Stimulated activated CD4-positive, alpha-beta T cell treated with anti-CD3 and anti-CD28 coated beads, Interleukin-4, amount 100 ng/mL, for 4 hours (primary cell): ENCODE results near the gene CDH15.
"Not testable (repeated sequence)": the region's sequence is repeated elsewhere in the genome, so short reads cannot be mapped to it uniquely, and the experiment has no call there.

Experiments
- DNase-seq, 2 experiments: peaks; one replicate each; pipeline ENCODE4 v3.0.0-alpha.2; 2020

CDH15 gene

DNA sequence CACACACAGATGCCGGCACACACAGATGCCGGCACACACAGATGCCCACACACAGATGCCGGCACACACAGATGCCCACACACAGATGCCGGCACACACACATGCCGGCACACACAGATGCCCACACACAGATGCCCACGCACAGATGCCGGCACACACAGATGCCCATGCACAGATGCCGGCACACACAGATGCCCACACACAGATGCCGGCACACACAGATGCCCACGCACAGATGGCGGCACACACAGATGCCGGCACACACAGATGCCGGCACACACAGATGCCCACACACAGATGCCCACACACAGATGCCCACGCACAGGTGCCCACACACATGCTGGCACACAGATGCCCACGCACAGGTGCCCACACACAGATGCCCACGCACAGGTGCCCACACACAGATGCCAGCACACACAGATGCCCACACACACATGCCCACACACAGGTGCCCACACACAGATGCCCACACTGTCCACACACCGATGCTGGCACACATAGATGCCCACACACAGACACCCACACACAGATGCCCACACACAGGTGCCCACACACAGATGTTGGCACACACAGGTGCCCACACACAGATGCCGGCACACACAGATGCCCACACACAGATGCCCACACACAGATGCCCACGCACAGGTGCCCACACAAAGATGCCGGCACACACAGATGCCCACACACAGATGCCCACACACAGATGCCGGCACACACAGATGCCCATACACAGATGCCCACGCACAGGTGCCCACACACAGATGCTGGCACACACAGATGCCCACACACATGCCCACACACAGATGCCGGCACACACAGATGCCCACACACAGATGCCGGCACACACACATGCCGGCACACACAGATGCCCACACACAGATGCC is 17.2 kb downstream of the CDH15 start:
- not testable (repeated sequence) for DNase-seq

DNA sequence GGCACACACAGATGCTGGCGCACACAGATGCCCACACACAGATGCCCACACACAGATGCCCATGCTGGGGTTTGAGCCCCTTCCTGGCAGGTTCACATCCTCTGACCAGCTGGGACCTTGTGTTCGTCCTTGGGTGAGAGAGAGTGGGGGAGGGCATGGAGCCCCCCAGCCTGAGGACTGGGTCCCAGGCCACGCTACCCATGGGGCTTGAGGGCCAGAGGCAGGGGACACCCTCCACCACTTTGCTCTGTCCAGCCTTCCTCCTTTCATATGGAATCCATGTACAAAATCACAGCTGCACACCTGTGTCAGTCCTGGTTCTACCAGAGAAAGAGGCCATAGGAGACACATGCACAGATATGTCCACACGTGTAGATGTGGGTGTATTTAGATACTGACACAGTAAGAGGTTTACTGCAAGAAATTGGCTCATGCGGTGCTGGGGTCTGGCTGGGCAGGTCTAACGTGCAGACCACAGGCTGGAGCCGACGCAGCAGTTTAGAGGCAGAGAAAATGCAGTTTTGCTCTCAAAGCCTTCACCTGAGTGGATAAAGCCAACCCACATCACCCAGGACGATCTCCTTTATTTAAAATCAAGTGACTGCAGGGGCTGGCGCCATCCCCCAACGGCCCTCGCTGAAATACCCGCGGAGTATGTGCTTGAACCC is 17.9 kb downstream of the CDH15 start:
- no peak for DNase-seq

DNA sequence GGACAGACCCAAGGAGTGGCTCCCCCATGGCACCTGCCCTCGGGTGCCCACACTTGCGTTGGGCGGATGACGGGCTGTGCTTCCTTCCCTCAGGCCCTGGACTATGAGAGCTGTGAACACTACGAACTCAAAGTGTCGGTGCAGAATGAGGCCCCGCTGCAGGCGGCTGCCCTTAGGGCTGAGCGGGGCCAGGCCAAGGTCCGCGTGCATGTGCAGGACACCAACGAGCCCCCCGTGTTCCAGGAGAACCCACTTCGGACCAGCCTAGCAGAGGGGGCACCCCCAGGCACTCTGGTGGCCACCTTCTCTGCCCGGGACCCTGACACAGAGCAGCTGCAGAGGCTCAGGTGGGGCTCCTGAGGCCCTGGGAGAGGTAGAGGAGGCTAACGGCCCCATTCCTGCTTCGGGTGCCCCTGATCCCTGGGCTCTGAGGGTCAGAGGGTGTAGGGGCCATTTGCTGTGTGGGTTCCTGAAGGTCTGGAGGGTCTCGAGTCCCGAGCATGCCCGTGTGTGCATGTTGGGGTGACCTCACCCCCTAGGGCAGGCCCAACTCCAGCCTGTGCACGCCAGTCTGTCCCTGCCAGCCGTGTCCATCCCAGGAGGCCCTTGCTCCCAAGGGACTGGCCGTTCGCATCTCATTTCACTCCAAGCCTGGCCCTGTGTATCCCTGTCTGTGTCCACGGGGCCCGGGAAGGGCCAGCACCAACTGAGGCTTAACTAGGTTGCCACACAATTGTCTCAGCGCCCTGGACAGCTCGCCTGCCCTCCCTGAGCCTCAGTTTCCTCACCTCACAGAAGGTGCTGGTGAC is 18.8 kb downstream of the CDH15 start:
- no peak for DNase-seq

DNA sequence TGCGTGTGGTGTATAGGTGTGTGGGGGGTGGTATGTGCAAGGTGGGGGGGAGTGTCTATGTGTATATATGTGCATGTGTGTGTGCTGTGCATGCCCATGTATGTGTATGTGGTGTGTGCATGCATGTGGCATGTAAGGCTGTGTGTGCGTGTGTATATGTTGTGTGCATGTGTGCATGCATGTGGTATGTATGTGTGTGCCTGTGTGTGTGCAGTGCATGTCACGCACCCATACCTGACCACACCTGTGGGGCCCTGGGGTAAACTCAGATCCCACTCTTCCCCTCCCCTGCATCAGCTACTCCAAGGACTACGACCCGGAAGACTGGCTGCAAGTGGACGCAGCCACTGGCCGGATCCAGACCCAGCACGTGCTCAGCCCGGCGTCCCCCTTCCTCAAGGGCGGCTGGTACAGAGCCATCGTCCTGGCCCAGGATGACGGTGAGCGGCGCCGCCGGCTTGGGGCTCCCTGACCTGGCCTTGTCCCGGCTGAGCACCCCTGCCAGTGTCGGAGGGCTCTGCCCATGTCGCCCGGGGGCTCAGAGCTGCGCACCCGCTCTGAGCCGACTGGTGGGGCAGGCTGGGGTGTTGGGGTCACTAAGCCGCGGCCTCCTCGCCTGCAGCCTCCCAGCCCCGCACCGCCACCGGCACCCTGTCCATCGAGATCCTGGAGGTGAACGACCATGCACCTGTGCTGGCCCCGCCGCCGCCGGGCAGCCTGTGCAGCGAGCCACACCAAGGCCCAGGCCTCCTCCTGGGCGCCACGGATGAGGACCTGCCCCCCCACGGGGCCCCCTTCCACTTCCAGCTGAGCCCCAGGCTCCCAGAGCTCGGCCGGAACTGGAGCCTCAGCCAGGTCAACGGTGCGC is 19.7 kb downstream of the CDH15 start:
- DNase-seq: no peak

DNA sequence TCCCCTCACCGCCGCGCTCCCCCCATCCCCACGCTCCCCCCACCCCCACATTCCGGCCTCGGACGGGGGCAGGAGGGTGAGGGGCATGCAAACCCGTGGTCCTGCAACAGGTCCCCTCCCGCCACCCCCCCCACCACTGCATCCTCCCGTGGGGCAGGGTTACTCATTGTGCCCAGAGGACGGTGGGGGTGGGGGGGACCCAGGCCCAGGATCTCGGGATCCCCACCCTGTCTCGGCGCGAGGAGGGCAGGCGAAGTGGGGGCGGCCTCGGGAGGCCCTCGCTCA is 20.3 kb downstream of the CDH15 start:
- DNase-seq: no peak

DNA sequence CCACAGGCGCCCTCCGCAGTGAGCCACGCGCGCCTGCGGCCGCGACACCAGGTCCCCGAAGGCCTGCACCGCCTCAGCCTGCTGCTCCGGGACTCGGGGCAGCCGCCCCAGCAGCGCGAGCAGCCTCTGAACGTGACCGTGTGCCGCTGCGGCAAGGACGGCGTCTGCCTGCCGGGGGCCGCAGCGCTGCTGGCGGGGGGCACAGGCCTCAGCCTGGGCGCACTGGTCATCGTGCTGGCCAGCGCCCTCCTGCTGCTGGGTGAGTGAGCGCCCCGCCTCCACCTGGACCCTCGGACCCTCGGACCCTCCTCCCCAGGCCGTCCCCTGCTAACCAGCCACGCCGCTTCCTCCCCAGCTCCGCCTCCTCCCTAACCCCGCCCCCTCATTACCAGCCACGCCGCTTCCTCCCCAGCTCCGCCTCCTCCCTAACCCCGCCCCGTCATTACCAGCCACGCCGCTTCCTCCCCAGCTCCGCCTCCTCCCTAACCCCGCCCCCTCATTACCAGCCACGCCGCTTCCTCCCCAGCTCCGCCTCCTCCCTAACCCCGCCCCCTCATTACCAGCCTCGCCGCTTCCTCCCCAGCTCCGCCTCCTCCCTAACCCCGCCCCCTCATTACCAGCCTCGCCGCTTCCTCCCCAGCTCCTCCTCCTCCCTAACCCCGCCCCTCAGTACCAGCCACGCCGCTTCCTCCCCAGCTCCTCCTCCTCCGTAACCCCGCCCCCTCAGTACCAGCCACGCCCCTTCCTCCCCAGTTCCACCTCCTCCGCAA is 20.8 kb downstream of the CDH15 start:
- peak; percentile 35 to 80 for DNase-seq

DNA sequence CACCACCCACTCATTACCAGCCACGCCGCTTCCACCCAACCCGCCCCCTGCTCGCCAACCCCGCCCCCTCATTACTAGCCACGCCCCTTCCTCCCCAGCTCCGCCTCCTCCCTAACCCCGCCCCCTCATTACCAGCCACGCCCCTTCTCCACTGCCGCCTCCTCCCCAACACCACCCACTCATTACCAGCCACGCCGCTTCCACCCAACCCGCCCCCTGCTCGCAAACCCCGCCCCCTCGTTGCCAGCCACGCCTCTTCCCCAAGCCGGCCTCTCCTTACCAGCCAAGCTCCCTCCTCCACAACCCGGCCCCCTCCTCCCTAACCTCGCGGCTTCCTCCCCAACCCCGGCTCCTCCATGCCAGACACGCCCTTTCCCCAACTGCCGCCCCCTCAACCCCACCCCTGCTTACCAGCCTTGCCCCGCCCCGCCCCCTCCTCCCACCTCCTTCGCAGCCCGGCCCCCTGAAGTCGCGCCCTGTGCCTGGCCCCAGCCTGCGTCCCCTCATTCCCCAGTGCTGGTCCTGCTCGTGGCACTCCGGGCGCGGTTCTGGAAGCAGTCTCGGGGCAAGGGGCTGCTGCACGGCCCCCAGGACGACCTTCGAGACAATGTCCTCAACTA is 21.5 kb downstream of the CDH15 start:
- peak; percentile 69 to 70 for DNase-seq

DNA sequence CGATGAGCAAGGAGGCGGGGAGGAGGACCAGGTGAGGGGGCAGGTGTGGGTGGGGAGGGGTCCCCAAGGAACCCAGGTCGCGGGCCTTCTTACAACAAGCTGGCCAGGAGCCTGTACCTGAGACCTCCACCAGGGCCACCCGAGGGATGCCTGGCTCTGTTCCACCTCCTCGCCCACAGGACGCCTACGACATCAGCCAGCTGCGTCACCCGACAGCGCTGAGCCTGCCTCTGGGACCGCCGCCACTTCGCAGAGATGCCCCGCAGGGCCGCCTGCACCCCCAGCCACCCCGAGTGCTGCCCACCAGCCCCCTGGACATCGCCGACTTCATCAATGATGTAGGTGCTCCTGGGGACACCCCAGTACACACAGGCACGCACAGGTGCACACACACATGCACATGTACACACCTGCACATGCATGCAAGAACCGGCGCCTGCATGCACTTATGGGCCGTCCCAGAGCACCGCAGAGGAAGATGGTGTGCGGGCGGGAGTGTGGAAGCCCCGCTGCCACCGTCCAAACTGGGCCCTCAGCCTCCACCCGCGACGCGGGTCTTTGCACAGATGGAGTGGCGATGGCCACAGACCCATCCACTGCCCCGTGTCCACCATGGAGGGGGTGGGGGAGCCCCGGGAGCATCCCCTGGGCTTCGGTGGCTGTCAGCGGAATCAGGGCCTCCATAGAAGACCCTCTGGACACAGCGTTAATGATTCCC is 22.2 kb downstream of the CDH15 start:
- DNase-seq: no peak

DNA sequence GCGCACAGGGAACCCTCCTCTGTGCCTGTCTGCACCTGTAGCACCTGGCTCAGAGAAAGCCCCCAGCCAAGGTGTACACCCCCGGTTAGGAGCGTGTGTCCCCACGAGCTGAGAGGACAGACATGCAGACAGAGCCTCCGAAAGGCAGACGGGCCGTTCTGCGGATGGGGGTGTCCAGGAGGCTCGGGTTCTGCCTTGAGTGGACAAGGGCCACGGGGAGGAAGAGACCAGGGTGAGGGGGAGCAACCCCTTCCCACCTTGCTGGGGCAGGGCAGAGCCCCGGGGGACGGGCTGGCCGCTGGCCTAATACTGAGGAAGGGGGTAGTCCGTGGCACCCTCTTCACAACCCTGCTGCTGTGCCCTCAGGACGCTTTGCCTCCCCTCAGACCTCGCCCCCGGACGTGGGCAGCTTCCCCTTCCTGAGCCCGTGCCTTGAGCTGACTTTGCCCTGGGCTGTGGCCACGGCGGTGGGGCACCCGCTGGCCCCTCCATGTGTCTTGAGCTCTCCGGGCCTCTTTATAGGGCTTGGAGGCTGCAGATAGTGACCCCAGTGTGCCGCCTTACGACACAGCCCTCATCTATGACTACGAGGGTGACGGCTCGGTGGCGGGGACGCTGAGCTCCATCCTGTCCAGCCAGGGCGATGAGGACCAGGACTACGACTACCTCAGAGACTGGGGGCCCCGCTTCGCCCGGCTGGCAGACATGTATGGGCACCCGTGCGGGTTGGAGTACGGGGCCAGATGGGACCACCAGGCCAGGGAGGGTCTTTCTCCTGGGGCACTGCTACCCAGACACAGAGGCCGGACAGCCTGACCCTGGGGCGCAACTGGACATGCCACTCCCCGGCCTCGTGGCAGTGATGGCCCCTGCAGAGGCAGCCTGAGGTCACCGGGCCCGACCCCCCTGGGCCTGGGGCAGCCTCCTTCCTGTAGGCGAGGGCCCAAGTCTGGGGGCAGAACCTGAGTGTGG is 23.1 kb downstream of the CDH15 start:
- DNase-seq: no peak

DNA sequence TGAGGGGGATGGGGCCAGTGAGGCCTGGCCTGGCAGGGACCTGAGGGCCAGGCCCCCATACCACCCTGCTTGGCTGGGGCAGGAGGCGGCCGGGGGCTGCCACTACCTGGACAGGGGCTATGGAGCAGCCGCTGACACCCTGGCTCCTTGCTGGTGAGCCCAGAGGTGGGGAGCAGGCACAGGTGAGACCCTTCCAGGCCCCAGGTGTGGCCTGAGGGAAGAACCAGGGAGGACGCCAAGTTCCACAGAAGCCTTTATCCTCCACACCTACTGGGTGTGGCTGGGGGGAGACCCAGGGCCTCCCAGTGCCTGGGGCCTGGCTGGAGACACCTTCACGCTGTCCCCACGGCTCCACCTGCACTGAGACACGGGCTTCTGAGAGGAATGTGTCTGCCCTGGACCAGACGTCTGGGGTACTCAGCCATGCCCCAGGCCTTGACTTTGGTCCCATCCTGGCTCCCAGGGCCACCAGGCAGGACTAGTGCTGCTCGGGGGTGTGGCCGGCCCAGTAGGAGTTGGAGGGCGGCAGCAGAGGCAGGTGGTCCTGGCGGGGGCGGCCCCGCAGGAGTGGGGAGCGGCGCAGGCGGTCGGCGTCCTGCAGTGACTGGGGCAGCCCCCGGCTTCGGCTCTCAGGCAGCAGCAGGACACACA is 24.1 kb downstream of the CDH15 start:
- DNase-seq: no peak

DNA sequence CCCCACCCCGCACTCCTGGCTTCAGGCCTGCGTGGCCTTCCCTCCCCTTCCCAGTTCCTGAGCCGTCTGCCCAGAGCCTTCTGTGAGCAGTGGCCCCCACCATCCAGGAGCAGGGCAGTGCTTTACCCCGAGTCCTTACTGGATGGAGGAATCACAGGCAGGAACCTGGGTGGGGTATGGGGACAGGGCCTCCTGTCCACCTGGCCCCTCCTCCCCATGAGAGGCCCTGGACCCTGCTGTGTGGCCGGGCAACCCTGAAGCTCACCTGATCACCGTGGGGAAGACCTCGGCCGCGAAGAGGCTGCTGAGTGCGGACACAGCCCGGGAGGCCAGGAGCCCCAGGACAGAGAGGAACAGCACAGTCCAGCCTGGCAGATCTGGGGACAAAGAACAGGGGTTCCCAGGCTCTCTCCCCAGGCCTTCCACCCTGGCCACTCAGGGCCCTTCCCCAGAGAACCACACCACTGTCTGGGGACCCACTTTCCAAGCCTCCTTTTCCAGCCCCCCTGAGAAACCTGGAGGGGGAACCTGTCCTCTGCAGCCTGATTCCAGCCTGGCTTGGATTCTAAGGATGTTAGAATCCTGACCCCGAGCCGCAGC is 25.6 kb downstream of the CDH15 start:
- DNase-seq: no peak

DNA sequence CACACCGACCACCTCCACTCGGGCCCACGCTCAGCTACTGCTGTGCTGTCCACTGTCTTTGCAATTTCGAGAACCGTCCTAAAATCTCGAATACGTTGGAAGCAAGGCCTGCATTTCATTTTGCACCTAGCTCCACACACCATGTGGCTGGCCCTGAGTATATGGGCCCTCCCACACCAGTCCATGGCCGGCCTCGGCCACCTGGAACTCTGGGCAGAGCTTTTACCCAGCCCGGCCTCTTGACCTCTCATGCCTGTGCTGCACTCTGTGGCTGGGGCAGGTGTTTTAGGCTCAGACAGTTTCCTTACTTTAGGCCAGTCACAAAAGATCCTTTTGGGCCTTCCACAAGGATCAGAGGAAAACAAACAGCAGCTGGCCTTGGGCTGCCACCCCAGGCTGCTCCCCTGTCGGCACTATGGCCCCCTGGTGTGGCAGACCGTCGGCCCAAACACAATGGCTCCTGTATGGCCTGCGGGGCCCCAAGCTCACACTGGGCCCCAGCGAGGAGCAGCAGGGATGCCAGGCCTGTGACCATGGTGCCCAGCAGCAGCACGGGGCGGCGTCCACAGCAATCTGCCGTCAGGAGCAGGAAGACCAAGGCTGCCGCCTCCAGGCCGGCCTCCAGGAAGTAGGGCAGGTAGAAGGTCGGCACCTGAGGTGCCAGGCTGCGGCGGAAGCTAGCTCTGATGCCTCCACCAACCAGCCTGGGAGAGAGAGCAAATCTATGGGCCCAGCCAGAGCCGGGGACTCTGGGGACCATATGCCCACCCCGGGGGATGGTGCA is 26.3 kb downstream of the CDH15 start:
- no peak for DNase-seq

DNA sequence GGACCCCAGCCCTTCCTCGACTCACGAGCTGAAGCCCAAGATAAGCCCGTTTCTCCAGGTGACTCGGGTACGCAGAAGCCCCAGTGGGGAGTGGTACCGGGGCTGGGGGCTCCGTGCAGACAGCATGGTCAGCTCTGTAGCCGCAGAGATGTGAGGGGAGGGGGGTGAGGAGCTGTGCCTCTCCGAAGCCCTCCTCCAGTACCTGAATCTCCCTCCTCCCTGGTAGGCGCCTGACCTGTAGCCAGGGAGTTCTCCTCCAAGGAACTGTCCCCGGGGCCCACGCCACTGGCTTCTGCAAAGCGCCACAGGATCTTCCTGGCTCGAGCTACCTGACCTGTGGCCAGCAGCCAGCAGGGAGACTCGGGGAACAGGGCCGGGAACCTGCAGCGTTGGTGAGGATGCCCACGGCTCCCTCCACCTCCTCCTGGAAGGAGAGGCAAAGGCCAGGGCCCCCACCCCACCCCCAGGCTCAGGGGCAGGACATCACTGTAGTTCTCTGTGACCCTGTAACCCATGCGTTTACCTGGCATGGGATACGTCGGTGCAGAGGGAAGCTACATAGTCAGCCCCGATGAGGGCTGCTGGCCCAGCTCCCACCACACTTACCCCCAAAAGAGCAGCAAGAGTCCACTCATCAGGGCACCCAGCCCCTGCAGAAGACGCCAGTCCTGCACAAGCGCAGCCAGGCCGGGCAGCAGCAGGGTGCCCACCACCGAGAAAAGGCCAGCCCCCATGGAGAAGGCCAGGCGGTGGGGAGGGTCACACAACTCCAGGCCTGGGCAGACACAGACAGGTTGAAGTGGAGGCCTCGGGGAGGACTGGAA is 27.1 kb downstream of the CDH15 start:
- DNase-seq: no peak

DNA sequence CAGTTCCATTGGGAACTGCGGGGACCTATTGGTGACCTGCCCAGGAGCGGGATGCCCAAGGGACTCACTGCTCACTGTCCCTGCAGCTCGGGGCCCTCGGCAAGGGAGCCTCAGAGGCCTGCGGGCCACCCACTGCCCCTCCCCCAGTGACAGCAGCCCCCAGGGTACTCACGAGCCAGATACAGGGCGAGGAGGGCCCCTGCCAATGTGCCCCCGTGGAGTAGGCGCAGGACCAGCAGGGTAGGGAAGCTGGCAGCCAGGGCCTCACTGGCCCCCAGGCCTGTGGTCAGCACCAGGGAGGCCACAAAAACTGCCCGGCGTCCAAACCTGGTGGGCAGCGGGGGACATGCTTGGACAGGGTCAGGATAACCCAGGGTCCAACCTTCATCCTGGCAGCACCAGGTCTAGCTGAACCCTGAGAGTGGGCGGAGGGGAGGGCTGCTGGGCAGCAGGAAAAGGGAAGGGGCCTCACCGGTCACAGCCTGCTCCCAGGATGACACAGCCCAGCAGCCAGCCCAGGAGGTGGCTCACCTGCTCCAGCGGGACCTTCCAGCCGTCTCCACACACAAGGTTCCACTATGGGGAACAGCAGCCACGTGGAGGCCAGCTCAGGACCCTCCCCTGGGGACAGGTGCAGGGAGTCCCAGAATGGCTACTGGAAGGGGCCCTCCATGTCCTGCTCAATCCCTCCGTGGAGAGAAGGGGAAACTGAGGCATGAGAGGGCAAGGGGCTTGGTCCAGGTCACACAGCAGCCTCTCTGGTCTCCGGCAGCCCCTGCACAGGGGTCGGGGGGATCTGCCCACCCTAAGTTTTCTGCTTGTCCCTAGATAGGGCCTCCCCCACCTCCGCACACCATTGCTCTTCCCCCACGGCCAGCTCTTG is 27.9 kb downstream of the CDH15 start:
- no peak for DNase-seq

DNA sequence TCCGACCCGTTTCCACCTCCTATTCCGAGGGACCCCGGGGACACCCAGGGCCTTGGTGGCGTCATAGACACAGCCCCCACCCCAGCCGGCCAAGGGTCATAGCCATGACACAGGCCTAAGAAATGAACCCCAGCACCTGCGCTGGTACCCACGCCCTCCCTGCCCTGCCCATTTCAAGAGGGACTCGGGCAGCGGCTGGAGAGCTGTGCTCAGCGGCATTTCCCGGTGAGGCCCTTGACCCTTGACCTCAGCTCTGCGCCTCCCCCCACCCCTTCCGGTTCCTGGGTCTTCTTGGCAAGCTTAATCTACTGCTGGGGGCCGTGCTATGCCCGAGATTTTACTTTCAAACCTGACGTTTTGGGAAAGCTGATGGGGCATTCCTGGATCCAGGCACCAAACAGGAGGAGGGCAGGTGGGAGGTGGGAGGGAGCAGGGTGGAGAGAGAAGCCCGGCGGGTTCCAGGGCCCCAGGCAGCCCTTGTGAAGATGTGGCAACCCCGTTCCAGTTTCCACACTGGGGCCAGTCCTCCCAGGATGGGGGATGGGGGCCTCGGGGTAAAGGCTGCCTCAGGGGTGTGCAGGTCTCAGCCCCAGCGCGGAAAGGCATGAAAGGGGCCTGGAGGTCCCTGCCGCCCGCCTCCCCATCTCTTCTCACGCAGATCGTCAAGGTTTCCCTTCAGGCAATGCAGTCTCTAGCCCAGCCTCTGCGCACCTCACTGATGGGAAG is 28.7 kb downstream of the CDH15 start, which contains the start of gene SLC22A31:
TSS of gene SLC22A31 (minus strand) at position 414 of the 726 bp plus-strand sequence. CDS start at position 378, 36 bp downstream.
- no peak for DNase-seq
